ENCODE results near the gene FIGN. TPM values are rescaled to one million over a fixed set of nuclear protein-coding genes. Genes with fewer than 3 reads are reported as not detected.

The FIGN gene
- total RNA-seq, 1 donor from 2014 or later, result 5.8 TPM

- no peaks in the 10 kb centered on the region for H3K36me3 ChIP-seq
- H3K4me3 ChIP-seq, result no peak overlapping the region
- ATAC-seq (no peak), DNase-seq (no peak)
- H3K27me3 ChIP-seq (ENCODE audit: low read depth), result no peaks in the 10 kb centered on the region
- no peak for TF ChIP-seq CTCF (IDR thresholded peaks at IDR 0.05)
- no peak overlapping the region for H3K27ac ChIP-seq
- no peaks in the 10 kb centered on the region for H3K9me3 ChIP-seq
- H3K4me1 ChIP-seq, result no peaks in the 10 kb centered on the region
- intact Hi-C loops (cut with DNase I), result no loop called here
Measured at GRCh38 chr2:163647300-163647699, 88.5 kb downstream of the FIGN start.

- no peak for TF ChIP-seq CTCF (IDR thresholded peaks at IDR 0.05)
- no peak overlapping the region for H3K27ac ChIP-seq
- no peak overlapping the region for H3K4me3 ChIP-seq
- H3K27me3 ChIP-seq (ENCODE audit: low read depth), result no peaks in the 10 kb centered on the region
- DNase-seq (no peak), ATAC-seq (no peak)
- H3K4me1 ChIP-seq, result no peaks in the 10 kb centered on the region
- no peaks in the 10 kb centered on the region for H3K9me3 ChIP-seq
- no peaks in the 10 kb centered on the region for H3K36me3 ChIP-seq
- intact Hi-C loops (cut with DNase I), result no loop called here
Measured at GRCh38 chr2:163646687-163647086, 89.1 kb downstream of the FIGN start.

DNA sequence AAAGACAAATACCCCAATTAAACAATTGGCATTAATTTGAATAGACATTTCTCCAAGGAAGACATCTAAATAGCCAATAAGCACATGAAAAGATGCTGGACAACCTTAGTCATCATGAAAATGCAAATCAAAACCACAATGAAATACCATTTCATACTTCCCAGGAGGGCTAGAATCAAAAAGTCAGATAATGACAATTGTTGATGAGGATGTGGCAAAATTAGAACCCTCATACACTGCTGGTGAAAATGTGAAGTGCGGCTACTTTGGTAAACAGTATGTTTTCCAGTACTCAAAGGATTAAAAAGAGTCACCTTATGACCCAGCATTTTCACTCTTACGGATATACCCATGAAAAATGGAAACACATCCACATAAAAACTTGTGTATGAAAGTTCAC lies 91.6 kb downstream of the FIGN start:
- Histone ChIP-seq H3K4me1 (no peaks in the 10 kb centered on the region), H3K27ac (no peak overlapping the region), H3K36me3 (no peaks in the 10 kb centered on the region), H3K4me3 (no peak overlapping the region), H3K27me3 (ENCODE audit: low read depth) (no peaks in the 10 kb centered on the region), H3K9me3 (no peaks in the 10 kb centered on the region)
- DNase-seq, result no peak
- intact Hi-C loops (cut with DNase I), result no loop called here
- no peak for TF ChIP-seq CTCF (IDR thresholded peaks at IDR 0.05)
- no peak for ATAC-seq

- H3K4me3 ChIP-seq, result no peak overlapping the region
- no peaks in the 10 kb centered on the region for H3K27me3 ChIP-seq (ENCODE audit: low read depth)
- TF ChIP-seq CTCF (IDR thresholded peaks at IDR 0.05), result no peak
- no peaks in the 10 kb centered on the region for H3K9me3 ChIP-seq
- no peaks in the 10 kb centered on the region for H3K36me3 ChIP-seq
- H3K27ac ChIP-seq, result no peak overlapping the region
- intact Hi-C loops (cut with DNase I), result no loop called here
- ATAC-seq, result no peak
- no peak for DNase-seq
- no peaks in the 10 kb centered on the region for H3K4me1 ChIP-seq
Measured at GRCh38 chr2:163641986-163642385, 93.8 kb downstream of the FIGN start.

DNA sequence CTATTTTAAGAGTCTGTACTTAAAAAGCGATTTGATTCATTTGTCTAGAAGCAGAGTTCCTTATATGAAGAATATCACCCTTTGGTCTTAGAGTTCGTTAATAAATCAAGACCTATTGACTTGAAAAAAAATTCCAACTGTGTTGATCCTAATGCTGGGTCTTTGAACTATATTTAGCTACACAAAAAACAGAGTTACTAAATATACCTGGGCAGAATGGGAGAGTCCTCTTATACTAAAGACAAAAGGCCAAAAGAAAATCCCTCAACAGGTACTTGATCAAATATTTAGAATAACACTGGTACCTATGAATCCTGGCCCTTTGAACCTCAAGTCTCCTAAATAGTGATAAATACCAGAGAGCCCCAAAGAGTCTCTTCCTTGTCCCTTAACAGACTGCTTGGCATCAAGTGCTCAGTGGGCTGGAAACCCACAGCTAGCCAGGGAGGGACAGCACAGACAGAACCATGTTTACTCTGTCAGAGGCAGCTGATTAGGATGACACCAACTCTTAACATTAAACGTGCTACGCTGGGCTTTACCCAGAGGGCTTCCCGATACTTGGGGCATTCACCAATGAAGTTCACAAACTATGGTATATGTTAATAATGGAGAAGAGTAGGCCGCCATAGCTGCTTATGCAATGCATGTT lies 95.1 kb downstream of the FIGN start:
- Histone ChIP-seq H3K27me3 (ENCODE audit: low read depth) (no peaks in the 10 kb centered on the region), H3K9me3 (no peaks in the 10 kb centered on the region), H3K27ac (no peak overlapping the region), H3K36me3 (no peaks in the 10 kb centered on the region), H3K4me1 (no peaks in the 10 kb centered on the region), H3K4me3 (no peak overlapping the region)
- no peak for TF ChIP-seq CTCF (IDR thresholded peaks at IDR 0.05)
- intact Hi-C loops (cut with DNase I), result no loop called here
- no peak for ATAC-seq
- no peak for DNase-seq
